HepG2 (cell line): ENCODE data around the gene TBC1D22A. TPM values are rescaled to one million over a fixed set of nuclear protein-coding genes. Genes with fewer than 3 reads are reported as not detected.

Experiments used
- ATAC-seq: fragments of 200-7000 bp; cut with Tn5 transposase; 3 replicates; pipeline ENCODE4 v1.9.1; 2020; ENCODE audit warnings: mild to moderate bottlenecking, moderate library complexity
- BruUV-seq: library from RNA; stranded (reverse); fragments of 400-500 nt; replicated peaks from 2 replicates; lab custom pipeline; 2021; lab: Mats Ljungman, UMichigan
- CTCF ChIA-PET: fragments of 300-600 bp; formaldehyde crosslinking; extraction: SDS; loops from one replicate; lab custom pipeline; 2021; ENCODE audit warnings: low total read pairs, inconsistent platforms, low intra/inter-chr PET ratio; lab: Yijun Ruan, JAX
- POLR2A ChIA-PET: fragments of 350-600 bp; sonication (Branson Sonifier 250); formaldehyde crosslinking; loops from one replicate; lab custom pipeline; 2020; ENCODE audit warnings: antibody characterized with exemption, inconsistent platforms; lab: Yijun Ruan, JAX
- DNase-seq: peaks from one replicate; pipeline ENCODE4 v3.0.0-alpha.2; 2015; ENCODE audit warnings: low spot score
- FAIRE-seq: peaks from 3 replicates; lab custom pipeline; 2011; peaks lifted over from hg19 to GRCh38; lab: Jason Lieb, UNC
- H2AFZ ChIP-seq: one replicate; pipeline ENCODE4 v1.6.1; 2011; ENCODE audit warnings: low read length, inconsistent platforms
- H3K27ac ChIP-seq: fragments of 300-600 bp; 3 replicates; pipeline ENCODE4 v1.8.0; 2011; ENCODE audit warnings: mixed run types, mild to moderate bottlenecking, mixed read lengths, low read length, inconsistent platforms; ENCODE audit not compliant: insufficient read depth; ENCODE audit errors: extremely low read length
- H3K27me3 ChIP-seq, 2 experiments: fragments of 200-600 bp in 1 of 2; 2 replicates in 1 of 2; 3 replicates in 1 of 2; pipeline versions ENCODE4 v1.6.0 to v1.8.0; 2011; ENCODE audit warnings: low read length in 2 of 2, mild to moderate bottlenecking in 2 of 2, moderate library complexity in 2 of 2, inconsistent platforms in 1 of 2; ENCODE audit not compliant: insufficient read depth in 2 of 2, control insufficient read depth in 1 of 2
- H3K36me3 ChIP-seq, 2 experiments: fragments of 200-600 bp in 1 of 2; replicated peaks in 1 of 2; 2 replicates in 1 of 2; 3 replicates in 1 of 2; pipeline versions ENCODE4 v1.5.1 to v1.8.0; 2011; ENCODE audit warnings: low read length in 2 of 2, inconsistent platforms in 1 of 2; ENCODE audit not compliant: insufficient read depth in 2 of 2, control insufficient read depth in 1 of 2
- H3K4me1 ChIP-seq: 2 replicates; pipeline ENCODE4 v1.5.1; 2012; ENCODE audit warnings: low read length, inconsistent platforms; ENCODE audit not compliant: insufficient read depth
- H3K4me2 ChIP-seq: 2 replicates; pipeline ENCODE4 v1.6.0; 2011; ENCODE audit warnings: low read depth, low read length, inconsistent platforms
- H3K4me3 ChIP-seq, 3 experiments: fragments of 200-600 bp in 1 of 3; sonication (generic), shearing (Covaris generic) in 1 of 3; replicated peaks in 1 of 3; 2 replicates each; pipeline ENCODE4 v1.5.1; 2011 to 2016; ENCODE audit warnings: low read length in 3 of 3, inconsistent platforms in 2 of 3, low read depth in 2 of 3, mild to moderate bottlenecking in 2 of 3, control low read depth in 1 of 3, mixed read lengths in 1 of 3; ENCODE audit not compliant: insufficient read depth in 1 of 3
- H3K79me2 ChIP-seq: one replicate; pipeline ENCODE4 v1.6.1; 2011; ENCODE audit warnings: low read length, inconsistent platforms; ENCODE audit not compliant: insufficient read depth
- H3K9ac ChIP-seq: 2 replicates; pipeline ENCODE4 v1.6.0; 2011; ENCODE audit warnings: mild to moderate bottlenecking, low read depth, low read length, inconsistent platforms; ENCODE audit not compliant: insufficient read depth
- H3K9me3 ChIP-seq: 2 replicates; pipeline ENCODE4 v1.5.1; 2012; ENCODE audit warnings: mild to moderate bottlenecking, low read length
- H4K20me1 ChIP-seq: 2 replicates; pipeline ENCODE4 v1.6.0; 2011; ENCODE audit warnings: inconsistent platforms, mild to moderate bottlenecking, low read length, moderate library complexity; ENCODE audit not compliant: insufficient read depth
- ATRX ChIP-seq: sonication (generic); formaldehyde crosslinking; IDR thresholded peaks from 2 replicates; pipeline ENCODE4 v1.4.0; 2020; ENCODE audit warnings: missing genetic modification reagents, borderline replicate concordance
- FLYWCH1 ChIP-seq: sonication (generic); formaldehyde crosslinking; IDR thresholded peaks from 2 replicates; pipeline ENCODE4 v1.8.1; 2023; ENCODE audit warnings: mild to moderate bottlenecking, missing genetic modification reagents
- HDAC1 ChIP-seq: sonication (generic); formaldehyde crosslinking; IDR thresholded peaks from 2 replicates; pipeline ENCODE4 v1.5.1; 2020; ENCODE audit warnings: mild to moderate bottlenecking, missing genetic modification reagents
- SOX13 ChIP-seq, 3 experiments: fragments of 450-650 bp in 1 of 3; sonication (generic) in 1 of 3; formaldehyde crosslinking in 1 of 3; IDR thresholded peaks in 2 of 3; conservative IDR thresholded peaks in 1 of 3; 2 replicates each; pipeline versions ENCODE4 v1.5.0 to v1.6.1; 2016 to 2020; ENCODE audit warnings: antibody characterized with exemption in 1 of 3, mild to moderate bottlenecking in 1 of 3, missing compliant biosample characterization in 1 of 3, missing genetic modification reagents in 1 of 3, moderate library complexity in 1 of 3
- ZKSCAN8 ChIP-seq: IDR thresholded peaks from 2 replicates; pipeline ENCODE4 v1.6.1; 2016; ENCODE audit warnings: borderline replicate concordance, missing genetic modification reagents, missing compliant biosample characterization
- ZNF597 ChIP-seq: sonication (generic); formaldehyde crosslinking; IDR thresholded peaks from 2 replicates; pipeline ENCODE4 v1.5.0; 2020; ENCODE audit warnings: missing genetic modification reagents
- WGBS: methylation state at CpG from one replicate; pipeline ENCODE4 v1.1.6; 2017; ENCODE audit warnings: low lambda C conversion rate; 5-methylcytosine and 5-hydroxymethylcytosine counted together
- in situ Hi-C: cut with HindIII; loops from 2 replicates; pipeline ENCODE4 v1.10.0; 2017; ENCODE audit warnings: low pct_unique_long_range_greater_than_20kb; ENCODE audit not compliant: extremely low pct_ligation_motif_present
- intact Hi-C: fragments of 100-400 bp; cut with micrococcal nuclease; formaldehyde crosslinking; loops from one replicate; pipeline ENCODE4 v1.10.0; 2022; ENCODE audit not compliant: unreplicated experiment
- polyA plus RNA-seq, 8 experiments: library from polyadenylated mRNA; depleted of rRNA in 3 of 8; stranded (reverse) in 7 of 8; unstranded in 1 of 8; fragments of >200 nt; fragmentation: Illumina TruSeq in 4 of 8; extraction: Trizol in 4 of 8; gene quantifications; 2 replicates each; pipeline versions ENCODE4 v1.2.1 to v1.2.3, GENCODE V29; 2011 to 2016; ENCODE audit warnings: low read depth in 4 of 8, missing spikeins in 1 of 8, mixed read lengths in 1 of 8; ENCODE audit not compliant: insufficient read depth in 1 of 8
- total RNA-seq, 5 experiments: library from RNA; depleted of rRNA; stranded (reverse); fragments of >200 nt; fragmentation: Illumina TruSeq; extraction: Trizol; gene quantifications; 2 replicates each; pipeline ENCODE4 v1.2.3, GENCODE V29; 2016; ENCODE audit warnings: low read depth in 1 of 5
- TF ChIP-seq, protein P1 (sequence below), 2 experiments: fragments of 450-650 bp in 1 of 2; sonication (generic) in 1 of 2; formaldehyde crosslinking; IDR thresholded peaks; 2 replicates each; pipeline versions ENCODE4 v1.5.0 to v1.8.0; 2020 to 2022; ENCODE audit warnings: mild to moderate bottlenecking in 1 of 2, missing genetic modification reagents in 1 of 2

The TBC1D22A gene
- total and polyA plus RNA-seq, 2 of the 13 experiments (the other 11 are each of a cell fraction or from before 2014, with no cell fraction given): 17.3 to 18.0 TPM

- no peak overlapping the region for H3K9ac ChIP-seq
- no peaks in the 10 kb centered on the region for H3K27me3 ChIP-seq
- FAIRE-seq: no peak
- H3K79me2 ChIP-seq: peaks cover 9% of the 10 kb centered on the region
- DNase-seq: no peak
- ATAC-seq: no peak
- H3K27ac ChIP-seq: peak overlapping the region; percentile 66
- BruUV-seq: no TSS peak
- H3K36me3 ChIP-seq: peaks cover 0 to 1% of the 10 kb centered on the region in 2 experiments; a peak in 3 of 5 replicates
- H3K4me3 ChIP-seq: peak overlapping the region in 1 of 3 experiments; percentile 43; a peak in 1 of 6 replicates
- no peak for TF ChIP-seq SOX13 (IDR thresholded peaks at IDR 0.05)
- TF ChIP-seq SOX13 (CRISPR knock-in tag; conservative IDR thresholded peaks at IDR 0.05 in 1 of 2, IDR thresholded peaks at IDR 0.05 in 1 of 2): peak in 1 of 2 experiments; percentile 50; a peak in 2 of 4 replicates
- TF ChIP-seq ZKSCAN8 (CRISPR knock-in tag): no peak
- TF ChIP-seq, all 625 proteins: peak for 1
- 81% methylated on average over 3 of the region's 3 CpGs for WGBS
- in situ Hi-C loops: no loop called here
- intact Hi-C loops: no loop called here
- Histone ChIP-seq H3K4me1 (peaks cover 56% of the 10 kb centered on the region), H2AFZ (no peak overlapping the region), H3K9me3 (no peaks in the 10 kb centered on the region), H4K20me1 (no peaks in the 10 kb centered on the region), H3K4me2 (peak overlapping the region; percentile 66)
- CTCF ChIA-PET: no interaction called here
- POLR2A ChIA-PET: interaction anchor here (2.1 kb wide), 1 partner anchor 103 kb away, joined by 8 read pairs; the partner anchor contains the start of gene TBC1D22A
Observed at GRCh38 chr22:46865052-46865434, 102.6 kb downstream of the TBC1D22A start.

GRCh38 chr22:46865642-46866041 lies 103.2 kb downstream of the TBC1D22A start:
- Histone ChIP-seq H3K4me1 (peaks cover 62% of the 10 kb centered on the region), H3K79me2 (peaks cover 9% of the 10 kb centered on the region), H2AFZ (no peak overlapping the region), H3K9ac (no peak overlapping the region)
- CTCF ChIA-PET: no interaction called here
- WGBS: 96% methylated on average over 7 of the region's 7 CpGs
- TF ChIP-seq FLYWCH1 (no peak), ZNF597 (CRISPR knock-in tag) (no peak), ATRX (CRISPR knock-in tag) (no peak), HDAC1 (CRISPR knock-in tag) (no peak)
- TF ChIP-seq, protein P1, sequence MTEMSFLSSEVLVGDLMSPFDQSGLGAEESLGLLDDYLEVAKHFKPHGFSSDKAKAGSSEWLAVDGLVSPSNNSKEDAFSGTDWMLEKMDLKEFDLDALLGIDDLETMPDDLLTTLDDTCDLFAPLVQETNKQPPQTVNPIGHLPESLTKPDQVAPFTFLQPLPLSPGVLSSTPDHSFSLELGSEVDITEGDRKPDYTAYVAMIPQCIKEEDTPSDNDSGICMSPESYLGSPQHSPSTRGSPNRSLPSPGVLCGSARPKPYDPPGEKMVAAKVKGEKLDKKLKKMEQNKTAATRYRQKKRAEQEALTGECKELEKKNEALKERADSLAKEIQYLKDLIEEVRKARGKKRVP (CRISPR knock-in tag; IDR thresholded peaks at IDR 0.05): no peak
- TF ChIP-seq, all 625 proteins: peak for 0
- in situ Hi-C loops: no loop called here
- H4K20me1 ChIP-seq: no peaks in the 10 kb centered on the region
- intact Hi-C loops: no loop called here
- FAIRE-seq: no peak
- ATAC-seq: no peak
- H3K27me3 ChIP-seq: no peaks in the 10 kb centered on the region
- H3K27ac ChIP-seq: no peak overlapping the region
- H3K4me3 ChIP-seq: no peak overlapping the region
- no peak overlapping the region for H3K4me2 ChIP-seq
- no peaks in the 10 kb centered on the region for H3K9me3 ChIP-seq
- POLR2A ChIA-PET: no interaction called here
- BruUV-seq: no TSS peak
- no peak for DNase-seq
- peaks cover 2 to 3% of the 10 kb centered on the region in 2 experiments; a peak in 3 of 5 replicates for H3K36me3 ChIP-seq
